Effector memory CD8-positive, alpha-beta T cell (primary cell): ENCODE data around the gene NPHP4.

Experiments
- ATAC-seq: fragments of 150-1000 bp; cut with Tn5 transposase; replicated peaks from 2 replicates; pipeline ENCODE4 v1.10.0; 2021; ENCODE audit warnings: mild to moderate bottlenecking, moderate library complexity
- DNase-seq, 3 experiments: peaks; one replicate each; pipeline ENCODE4 v3.0.0; 2021
- H3K27ac Mint-ChIP-seq, 2 donors: one replicate each; pipeline ENCODE4 v1.8.0; 2022; ENCODE audit warnings: mild to moderate bottlenecking in 2 of 2, mixed read lengths in 2 of 2, moderate library complexity in 2 of 2
- H3K27me3 Mint-ChIP-seq, 2 donors: one replicate each; pipeline ENCODE4 v1.8.0; 2022; ENCODE audit warnings: mixed read lengths in 2 of 2
- H3K36me3 Mint-ChIP-seq: one replicate; pipeline ENCODE4 v1.8.0; 2022; ENCODE audit warnings: mild to moderate bottlenecking, moderate library complexity, mixed read lengths; ENCODE audit not compliant: insufficient read depth
- H3K4me1 Mint-ChIP-seq, 2 donors: one replicate each; pipeline ENCODE4 v1.8.0; 2022; ENCODE audit warnings: low read depth in 2 of 2, mixed read lengths in 2 of 2
- H3K4me3 Mint-ChIP-seq, 2 donors: one replicate each; pipeline ENCODE4 v1.8.0; 2022; ENCODE audit warnings: mild to moderate bottlenecking in 2 of 2, mixed read lengths in 2 of 2, moderate library complexity in 2 of 2
- H3K9me3 Mint-ChIP-seq, 2 donors: one replicate each; pipeline ENCODE4 v1.8.0; 2022; ENCODE audit warnings: mixed read lengths in 2 of 2

The NPHP4 gene

DNA sequence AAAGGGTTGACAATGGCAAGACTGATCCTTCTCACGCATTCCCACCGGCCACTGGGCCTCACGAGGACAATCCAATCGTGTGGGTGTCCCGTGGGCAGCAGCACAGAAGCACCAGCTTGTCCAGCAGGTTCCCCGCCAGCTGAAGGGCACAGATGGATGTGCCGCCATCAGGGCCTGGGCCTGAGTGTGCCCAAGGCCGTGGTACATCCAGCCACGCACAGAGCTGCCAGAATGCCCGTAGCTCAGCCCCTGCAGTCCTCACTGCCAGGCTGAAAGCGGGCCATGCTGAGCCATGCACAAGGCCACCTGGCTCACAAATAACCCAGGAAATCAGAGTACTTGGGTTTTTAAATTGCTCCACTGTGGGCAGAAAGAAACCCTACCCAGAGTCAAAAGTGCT lies 7.0 kb downstream of the NPHP4 start:
- no peaks in the 10 kb centered on the region for H3K9me3 Mint-ChIP-seq
- no peak overlapping the region for H3K27ac Mint-ChIP-seq
- peaks cover 0 to 6% of the 10 kb centered on the region in 2 donors for H3K4me1 Mint-ChIP-seq
- H3K4me3 Mint-ChIP-seq = no peak overlapping the region
- no peaks in the 10 kb centered on the region for H3K27me3 Mint-ChIP-seq
- DNase-seq (no peak), ATAC-seq (no peak)
- peaks cover 4% of the 10 kb centered on the region for H3K36me3 Mint-ChIP-seq

DNA sequence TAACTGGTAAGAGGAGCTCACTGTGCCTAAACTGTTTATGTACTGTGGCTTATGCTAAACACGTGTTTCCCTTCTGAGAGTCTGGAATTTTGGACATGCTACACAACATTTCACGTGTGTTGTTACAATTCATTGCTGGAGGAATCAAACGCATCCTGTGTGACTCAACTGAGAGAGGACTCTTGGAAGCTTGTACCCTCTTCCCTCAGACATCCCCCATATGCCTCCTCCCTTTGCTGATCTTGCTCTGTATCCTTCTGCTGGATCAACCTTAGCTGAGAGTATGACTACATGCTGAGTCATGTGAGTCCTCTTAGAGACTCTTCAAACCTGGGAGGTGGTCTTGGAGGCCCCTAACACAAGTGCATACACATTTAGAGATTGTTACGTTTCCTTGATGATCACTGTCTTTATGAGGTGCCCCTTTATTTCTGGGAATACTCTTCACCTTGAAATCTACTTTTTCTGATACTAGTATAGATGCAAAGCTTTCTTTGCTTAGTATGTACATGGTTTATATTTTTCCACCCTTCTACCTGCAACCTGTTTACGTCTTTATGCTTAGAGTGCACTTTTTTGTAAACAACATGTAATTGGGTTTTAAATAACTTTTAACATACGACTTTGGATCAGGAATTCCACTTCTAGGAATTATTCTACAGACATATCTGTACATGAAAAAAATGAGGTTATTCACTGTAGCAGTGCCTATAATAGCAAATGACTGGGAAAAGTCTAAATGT lies 8.7 kb downstream of the NPHP4 start:
- Mint-ChIP-seq H3K27me3 (no peaks in the 10 kb centered on the region), H3K36me3 (peaks cover 4% of the 10 kb centered on the region), H3K27ac (no peak overlapping the region), H3K4me3 (no peak overlapping the region), H3K9me3 (no peaks in the 10 kb centered on the region), H3K4me1 (peaks cover 0 to 3% of the 10 kb centered on the region in 2 donors)
- DNase-seq = no peak
- no peak for ATAC-seq

DNA sequence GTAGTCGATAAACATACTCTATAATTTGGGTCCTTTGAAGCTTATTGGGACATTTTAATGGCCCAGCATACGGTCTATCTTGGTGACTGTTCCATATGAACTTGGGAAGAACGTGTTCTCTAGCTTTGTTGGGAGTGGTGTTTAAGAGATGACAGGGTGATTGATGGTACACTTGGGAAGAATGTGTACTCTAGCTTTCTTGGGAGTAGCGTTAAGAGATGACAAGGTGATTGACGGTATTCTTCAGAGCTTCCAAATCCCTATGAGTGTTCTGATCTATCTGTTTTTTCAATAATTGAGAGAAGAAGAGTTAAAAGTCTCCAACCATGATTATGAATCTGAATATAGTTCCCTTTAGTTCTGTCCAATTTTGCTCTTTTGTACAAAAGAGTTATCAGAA lies 9.4 kb downstream of the NPHP4 start:
- Mint-ChIP-seq H3K27me3 (no peaks in the 10 kb centered on the region), H3K9me3 (no peaks in the 10 kb centered on the region), H3K27ac (no peak overlapping the region), H3K4me3 (no peak overlapping the region), H3K4me1 (peaks cover 0 to 3% of the 10 kb centered on the region in 2 donors), H3K36me3 (peaks cover 4% of the 10 kb centered on the region)
- ATAC-seq (no peak), DNase-seq (no peak)

DNA sequence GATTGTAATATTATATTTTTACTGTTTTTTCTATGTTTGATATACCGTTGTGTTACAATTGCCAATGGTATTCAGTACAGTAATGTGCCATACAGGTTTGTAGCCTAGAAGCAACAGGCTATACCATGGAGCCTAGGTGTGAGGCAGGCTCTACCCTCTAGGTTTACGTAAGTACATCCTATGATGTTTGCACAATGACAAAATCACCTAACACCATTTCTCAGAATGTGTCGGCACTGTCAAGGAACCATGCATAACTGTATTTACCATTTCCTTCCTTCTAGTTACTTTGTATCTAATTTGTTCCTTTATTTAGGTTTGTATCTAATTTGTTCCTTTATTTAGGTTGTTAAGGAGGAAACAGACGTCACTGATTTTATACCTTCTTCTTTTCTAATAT lies 9.9 kb downstream of the NPHP4 start:
- H3K4me3 Mint-ChIP-seq = no peak overlapping the region
- no peaks in the 10 kb centered on the region for H3K9me3 Mint-ChIP-seq
- H3K36me3 Mint-ChIP-seq = peaks cover 7% of the 10 kb centered on the region
- no peak for ATAC-seq
- H3K27ac Mint-ChIP-seq = no peak overlapping the region
- peaks cover 0 to 7% of the 10 kb centered on the region in 2 donors for H3K4me1 Mint-ChIP-seq
- no peaks in the 10 kb centered on the region for H3K27me3 Mint-ChIP-seq
- no peak for DNase-seq

- H3K27ac Mint-ChIP-seq = peak overlapping the region; percentile 56 to 81
- DNase-seq (no peak), ATAC-seq (no peak)
- no peak overlapping the region for H3K4me3 Mint-ChIP-seq
- H3K4me1 Mint-ChIP-seq = peaks cover 4 to 8% of the 10 kb centered on the region in 2 donors
- H3K9me3 Mint-ChIP-seq = no peaks in the 10 kb centered on the region
- peaks cover 7% of the 10 kb centered on the region for H3K36me3 Mint-ChIP-seq
- no peaks in the 10 kb centered on the region for H3K27me3 Mint-ChIP-seq
These were observed 11.2 kb downstream of the NPHP4 start for GRCh38 chr1:5981009-5981380.

GRCh38 chr1:5980314-5981008 lies 11.8 kb downstream of the NPHP4 start:
- H3K4me3 Mint-ChIP-seq = no peak overlapping the region
- peaks cover 7% of the 10 kb centered on the region for H3K36me3 Mint-ChIP-seq
- peaks cover 4 to 8% of the 10 kb centered on the region in 2 donors for H3K4me1 Mint-ChIP-seq
- no peaks in the 10 kb centered on the region for H3K9me3 Mint-ChIP-seq
- no peak for ATAC-seq
- no peaks in the 10 kb centered on the region for H3K27me3 Mint-ChIP-seq
- no peak for DNase-seq
- H3K27ac Mint-ChIP-seq = peak overlapping the region; percentile 56 to 81

- DNase-seq (no peak), ATAC-seq (no peak)
- H3K27me3 Mint-ChIP-seq = no peaks in the 10 kb centered on the region
- no peak overlapping the region for H3K4me3 Mint-ChIP-seq
- no peaks in the 10 kb centered on the region for H3K9me3 Mint-ChIP-seq
- H3K27ac Mint-ChIP-seq = no peak overlapping the region
- peaks cover 4 to 8% of the 10 kb centered on the region in 2 donors for H3K4me1 Mint-ChIP-seq
- peaks cover 7% of the 10 kb centered on the region for H3K36me3 Mint-ChIP-seq
These were observed 12.5 kb downstream of the NPHP4 start for GRCh38 chr1:5979536-5980313.

DNA sequence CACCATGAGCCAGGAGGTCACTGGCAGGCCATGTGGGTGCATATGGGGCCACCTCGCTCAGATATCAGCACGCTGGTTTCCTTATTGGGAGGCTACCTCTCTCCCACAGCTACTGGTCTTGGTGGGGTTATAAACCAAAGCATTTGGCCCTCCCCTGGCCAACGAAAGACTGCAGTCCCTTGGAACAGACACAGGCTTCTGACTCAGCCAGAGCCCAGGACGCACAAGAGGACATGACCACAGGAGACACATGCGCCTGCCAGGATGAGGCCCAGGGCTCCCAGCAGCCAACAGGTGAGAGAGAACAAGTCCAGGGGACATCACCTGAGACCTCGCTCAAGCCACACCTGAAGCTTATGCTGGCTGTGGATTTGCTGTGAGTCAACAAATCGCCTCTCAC lies 13.8 kb downstream of the NPHP4 start:
- Mint-ChIP-seq H3K27ac (peak overlapping the region; percentile 52 to 84), H3K27me3 (no peaks in the 10 kb centered on the region), H3K36me3 (peaks cover 3% of the 10 kb centered on the region)

DNA sequence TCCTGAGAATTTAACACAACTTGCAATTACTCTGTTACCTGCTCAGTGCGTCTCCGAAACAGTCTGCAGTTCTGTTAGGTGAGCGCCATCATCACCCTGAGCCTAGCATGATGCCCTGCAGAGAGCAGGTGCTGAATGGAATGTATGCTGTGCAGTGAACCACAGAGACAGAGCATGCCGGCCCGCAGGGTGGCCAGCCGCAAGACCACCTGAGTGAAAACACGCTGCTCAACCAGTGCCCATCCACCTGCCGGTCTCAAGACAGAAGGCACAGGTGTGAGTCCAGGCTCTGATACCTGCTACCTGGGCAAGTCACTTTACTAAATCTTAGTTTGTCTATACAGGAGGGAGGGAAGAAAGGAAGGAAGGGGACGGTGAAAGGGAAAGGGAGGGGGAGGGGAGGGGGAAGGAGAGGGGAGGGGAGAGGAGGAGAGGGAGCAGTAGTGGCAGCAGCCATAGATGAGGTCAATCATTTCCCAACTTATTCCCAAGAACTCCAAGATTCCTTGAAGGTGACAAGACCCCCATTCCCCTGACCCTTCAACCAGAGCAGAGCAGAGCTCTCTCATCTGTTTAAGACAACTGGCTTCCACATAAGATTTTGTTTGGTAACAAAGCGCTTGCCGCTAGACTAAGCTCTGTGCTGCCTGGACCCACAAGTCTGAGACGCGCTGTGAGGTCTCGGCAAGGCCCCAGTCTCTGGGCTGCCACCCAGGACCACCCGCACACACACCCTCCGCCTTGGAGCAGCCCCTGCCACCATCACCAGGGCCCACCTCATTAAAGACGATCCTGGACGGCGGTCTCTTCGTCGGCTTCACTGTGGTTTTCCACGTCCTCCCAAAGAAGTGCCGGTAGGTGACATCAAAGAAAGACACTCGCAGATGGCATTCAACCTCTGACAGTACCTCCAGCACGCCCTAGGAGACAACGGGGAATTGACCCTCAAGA lies 14.5 kb downstream of the NPHP4 start:
- no peaks in the 10 kb centered on the region for H3K27me3 Mint-ChIP-seq
- peaks cover 4 to 8% of the 10 kb centered on the region in 2 donors for H3K4me1 Mint-ChIP-seq
- ATAC-seq (peak; percentile 27), DNase-seq (no peak)
- H3K9me3 Mint-ChIP-seq = no peaks in the 10 kb centered on the region
- H3K27ac Mint-ChIP-seq = peak overlapping the region; percentile 72 to 84
- H3K4me3 Mint-ChIP-seq = no peak overlapping the region
- H3K36me3 Mint-ChIP-seq = peaks cover 3% of the 10 kb centered on the region

More for the DNA sequence above, 13.8 kb downstream of the NPHP4 start:
- ATAC-seq (no peak), DNase-seq (no peak)
- H3K4me3 Mint-ChIP-seq = no peak overlapping the region
- H3K4me1 Mint-ChIP-seq = peaks cover 4 to 8% of the 10 kb centered on the region in 2 donors
- H3K9me3 Mint-ChIP-seq = no peaks in the 10 kb centered on the region

DNA sequence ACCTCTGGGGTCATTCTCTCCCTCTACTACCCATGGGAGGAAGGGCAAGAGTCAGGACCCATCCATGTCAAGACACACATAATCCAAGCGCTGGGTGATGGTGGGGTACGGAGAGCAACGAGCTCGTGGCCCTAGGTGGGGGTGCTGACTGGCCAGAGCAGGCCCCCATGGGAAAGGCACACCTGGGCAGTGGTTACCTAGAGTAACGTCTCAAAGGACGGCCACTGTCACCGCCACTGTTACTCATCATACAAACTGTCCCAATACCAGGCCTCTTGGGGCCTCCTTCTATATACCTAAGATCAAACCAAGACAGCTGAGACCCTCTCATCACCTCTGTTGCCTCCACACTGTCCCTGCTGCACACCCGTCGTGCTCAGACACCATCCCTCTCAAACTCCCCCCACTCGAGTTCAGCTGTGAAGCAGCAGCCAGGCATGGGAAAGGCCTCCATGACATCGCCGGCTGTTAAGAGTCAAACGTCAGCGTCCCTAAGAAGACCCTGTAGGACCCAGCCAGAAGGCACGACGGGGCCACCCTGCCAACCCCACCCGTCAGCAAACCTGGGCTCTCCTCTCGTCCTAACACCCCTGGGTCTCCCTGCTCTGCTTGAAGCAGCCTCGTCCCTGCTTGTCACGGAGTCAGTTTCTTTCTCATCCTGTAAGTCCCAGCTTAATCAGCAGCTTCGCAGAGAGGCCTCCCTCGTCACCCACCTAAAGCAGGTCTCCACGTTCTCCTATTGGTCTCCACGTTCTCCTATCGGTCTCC lies 15.3 kb downstream of the NPHP4 start:
- Mint-ChIP-seq H3K27me3 (no peaks in the 10 kb centered on the region), H3K4me3 (no peak overlapping the region), H3K36me3 (peaks cover 3% of the 10 kb centered on the region), H3K27ac (peak overlapping the region; percentile 72 to 84), H3K9me3 (no peaks in the 10 kb centered on the region), H3K4me1 (peaks cover 4 to 8% of the 10 kb centered on the region in 2 donors)
- no peak for ATAC-seq
- no peak for DNase-seq

GRCh38 chr1:5976231-5976630 lies 16.0 kb downstream of the NPHP4 start:
- Mint-ChIP-seq H3K9me3 (no peaks in the 10 kb centered on the region), H3K4me3 (no peak overlapping the region), H3K36me3 (peaks cover 3% of the 10 kb centered on the region), H3K4me1 (peaks cover 4 to 8% of the 10 kb centered on the region in 2 donors), H3K27ac (peak overlapping the region in 1 of 2 donors; percentile 84), H3K27me3 (no peaks in the 10 kb centered on the region)
- no peak for ATAC-seq
- DNase-seq = no peak

GRCh38 chr1:5975133-5975880 lies 16.9 kb downstream of the NPHP4 start:
- Mint-ChIP-seq H3K4me1 (peaks cover 4 to 6% of the 10 kb centered on the region in 2 donors), H3K4me3 (no peak overlapping the region), H3K27me3 (no peaks in the 10 kb centered on the region), H3K9me3 (no peaks in the 10 kb centered on the region), H3K27ac (peak overlapping the region in 1 of 2 donors; percentile 69), H3K36me3 (peaks cover 3% of the 10 kb centered on the region)
- peak; percentile 64 for ATAC-seq
- no peak for DNase-seq
